CD4-positive, alpha-beta T cell treated with Interleukin-17A for 4 hours (primary cell): ENCODE data around the gene TYW1B.
"Not testable (repeated sequence)": the region's sequence is repeated elsewhere in the genome, so short reads cannot be mapped to it uniquely, and the experiment has no call there.

Experiments
- DNase-seq: peaks from one replicate; pipeline ENCODE4 v3.0.0-alpha.2; 2020; ENCODE audit warnings: mixed read lengths

The TYW1B gene

DNA sequence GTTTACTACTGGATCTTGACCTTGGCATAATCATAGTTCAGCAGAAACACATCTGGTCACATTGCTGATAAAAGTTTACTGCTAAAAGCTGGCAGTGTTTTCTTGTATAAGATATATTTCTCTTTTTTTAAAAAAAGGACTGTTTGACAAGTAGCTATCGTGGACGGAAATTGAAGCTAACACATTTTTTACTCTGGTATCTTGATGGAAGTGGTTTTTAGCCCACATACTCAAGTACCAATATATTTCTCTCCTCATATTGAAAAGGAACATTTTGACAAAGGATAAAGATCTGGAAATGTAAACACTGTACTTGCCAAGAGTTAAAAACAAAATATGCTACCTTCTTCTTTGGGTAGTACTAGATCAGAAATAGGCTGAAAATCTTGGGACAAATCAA lies 137.8 kb downstream of the TYW1B start:
- not testable (repeated sequence) for DNase-seq

DNA sequence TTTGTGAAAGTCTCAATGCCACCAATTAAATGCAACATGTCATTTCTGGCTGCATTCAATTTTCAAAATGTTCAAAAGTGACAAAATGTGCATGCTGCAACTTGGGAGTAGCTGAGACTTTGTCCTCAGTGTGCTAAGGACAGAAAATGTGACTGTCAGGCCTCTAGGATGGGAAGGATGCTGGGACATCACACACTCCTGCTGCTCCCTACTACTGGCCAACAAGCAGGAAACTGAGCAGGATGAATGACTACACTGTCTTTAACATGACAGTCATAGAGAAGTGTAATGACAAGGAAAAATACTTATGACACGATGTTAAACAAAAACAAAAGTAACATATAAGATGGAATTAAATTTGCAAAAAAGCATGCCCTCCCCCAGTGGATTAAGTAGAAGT lies 138.7 kb downstream of the TYW1B start:
- not testable (repeated sequence) for DNase-seq

DNA sequence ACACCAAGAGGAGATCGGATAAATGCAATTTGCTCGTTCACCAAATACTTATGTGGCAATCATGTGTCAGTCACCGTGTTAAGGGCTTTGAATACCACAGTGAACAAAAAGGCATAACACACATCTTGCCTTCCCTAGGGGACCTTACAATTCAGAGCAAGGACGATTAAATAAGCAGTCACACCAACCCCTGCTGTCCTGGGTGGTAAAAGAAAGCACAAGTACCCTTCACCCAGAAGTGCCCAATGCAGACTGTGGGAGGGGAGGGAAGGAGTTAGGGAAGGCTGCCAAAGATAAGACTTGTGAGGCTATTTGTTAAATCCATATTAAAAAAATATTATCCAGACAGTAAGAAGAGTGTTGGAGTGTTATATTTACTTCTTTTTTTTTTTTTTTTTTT lies 146.8 kb downstream of the TYW1B start:
- DNase-seq, result not testable (repeated sequence)

DNA sequence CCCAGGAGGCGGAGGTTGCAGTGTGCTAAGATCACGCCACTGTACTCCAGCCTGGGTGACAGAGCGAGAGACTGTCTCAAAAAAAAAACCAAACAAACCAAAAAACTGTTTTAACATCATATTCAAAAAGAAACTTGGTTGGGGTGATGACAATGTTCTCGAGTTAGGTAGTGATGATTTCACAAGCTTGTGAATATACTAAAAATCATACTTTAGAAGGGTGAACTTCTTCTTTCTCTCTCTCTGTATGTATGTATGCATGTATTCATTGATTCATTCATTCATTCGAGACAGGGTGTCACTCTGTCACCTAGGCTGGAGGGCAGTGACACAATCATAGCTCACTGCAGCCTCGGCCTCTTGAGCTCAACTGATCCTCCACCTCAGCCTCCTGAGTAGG lies 151.1 kb downstream of the TYW1B start:
- not testable (repeated sequence) for DNase-seq

DNA sequence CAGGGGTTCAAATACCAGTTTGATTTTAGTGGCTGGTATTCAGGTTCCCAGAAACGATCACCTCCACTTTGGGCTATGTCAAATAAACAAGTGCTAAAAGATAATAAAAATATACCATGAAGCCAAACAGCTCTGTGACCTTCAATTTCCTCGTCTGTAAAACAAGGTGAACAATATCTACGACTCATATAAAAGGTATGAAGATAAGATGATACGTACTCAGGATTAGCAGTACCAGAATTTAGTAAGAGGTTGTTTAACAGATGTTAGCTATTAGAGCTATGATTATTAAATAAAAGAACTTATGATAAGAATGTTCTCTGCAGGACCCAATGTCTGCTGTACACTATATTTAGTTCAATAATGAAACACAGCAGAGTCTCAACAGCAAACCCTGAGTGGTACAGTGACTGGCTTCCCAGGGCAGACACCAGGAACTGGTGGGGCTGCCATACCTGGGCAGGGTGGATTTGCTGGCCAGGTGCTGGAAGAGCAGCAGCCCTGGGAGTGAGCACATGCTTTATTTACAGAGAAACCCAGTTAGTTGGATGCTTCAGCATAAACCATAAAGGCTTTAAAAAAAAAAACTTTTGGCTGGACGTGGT lies 151.8 kb downstream of the TYW1B start:
- not testable (repeated sequence) for DNase-seq

DNA sequence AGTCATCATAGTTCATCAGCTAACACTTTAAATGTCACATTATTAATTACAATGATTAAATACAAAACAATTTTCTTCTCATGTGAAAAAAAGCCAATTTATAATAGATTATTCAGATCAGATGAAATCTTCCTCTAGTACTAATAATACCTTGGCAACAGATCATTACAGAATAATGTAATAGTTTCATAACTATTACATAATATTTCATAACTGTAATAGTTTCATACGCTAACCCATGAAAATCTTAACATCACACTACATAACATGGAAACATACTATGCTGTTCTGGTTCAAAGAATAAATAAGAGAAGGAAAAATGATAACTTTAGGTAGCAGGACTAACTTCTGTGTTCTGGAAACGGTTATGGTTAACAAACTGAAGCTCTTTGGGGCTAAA lies 152.3 kb downstream of the TYW1B start:
- DNase-seq, result not testable (repeated sequence)

DNA sequence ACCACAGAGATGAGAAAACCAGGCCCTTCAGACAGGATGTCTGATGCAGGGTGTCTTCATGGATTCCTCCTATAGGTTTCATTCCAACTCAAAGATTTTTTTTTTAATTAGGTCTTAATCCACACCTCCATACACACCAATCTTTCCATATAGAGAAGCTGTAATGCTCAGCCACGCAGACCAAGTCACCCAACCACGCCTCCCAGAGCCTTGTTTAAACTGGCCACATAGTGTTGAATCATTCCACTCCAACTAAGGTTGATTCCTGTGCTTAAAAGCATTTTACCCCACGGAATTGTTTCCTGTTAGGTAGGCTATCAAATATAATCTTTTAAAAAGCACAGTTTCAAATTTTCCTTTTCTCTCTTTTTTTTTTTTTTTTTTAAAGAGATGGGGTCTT lies 153.6 kb downstream of the TYW1B start:
- no peak for DNase-seq

DNA sequence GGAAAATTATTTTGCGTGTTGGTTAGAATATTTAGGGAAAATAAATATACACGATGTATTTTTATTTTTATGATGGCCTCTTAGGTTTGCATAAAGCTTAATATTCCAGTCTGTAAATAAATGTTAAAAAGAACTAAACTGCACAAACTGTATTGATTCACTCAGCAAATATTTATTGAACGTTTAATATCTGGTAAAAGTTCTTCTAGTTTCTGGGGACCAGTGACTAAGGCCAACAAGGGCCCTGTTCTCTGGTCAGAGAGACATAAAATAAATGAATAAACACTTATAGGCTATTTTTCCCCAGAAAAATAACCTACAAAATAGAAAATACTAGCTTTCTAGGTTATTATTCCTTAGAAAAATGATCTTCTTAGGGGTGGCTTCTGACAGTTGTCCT lies 157.2 kb downstream of the TYW1B start:
- not testable (repeated sequence) for DNase-seq

DNA sequence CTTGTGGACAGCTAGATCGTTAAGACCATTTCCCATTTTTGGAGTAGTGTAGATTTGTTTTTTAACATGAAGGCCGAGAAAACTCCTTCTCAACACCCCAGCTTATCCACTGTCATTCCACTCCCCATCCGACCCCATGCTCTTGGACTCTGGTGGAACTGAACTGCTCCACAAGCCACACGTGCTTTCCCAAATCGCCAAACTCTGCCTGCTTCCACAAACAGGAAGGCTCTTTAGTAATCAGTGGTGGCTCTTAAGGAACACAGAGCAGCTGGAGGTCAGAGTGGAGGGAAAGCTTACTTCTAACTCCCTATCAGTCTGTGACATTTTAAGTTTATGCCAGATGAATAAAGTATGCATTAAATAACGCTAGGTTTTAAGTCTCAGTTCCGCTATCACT lies 159.6 kb downstream of the TYW1B start:
- not testable (repeated sequence) for DNase-seq

DNA sequence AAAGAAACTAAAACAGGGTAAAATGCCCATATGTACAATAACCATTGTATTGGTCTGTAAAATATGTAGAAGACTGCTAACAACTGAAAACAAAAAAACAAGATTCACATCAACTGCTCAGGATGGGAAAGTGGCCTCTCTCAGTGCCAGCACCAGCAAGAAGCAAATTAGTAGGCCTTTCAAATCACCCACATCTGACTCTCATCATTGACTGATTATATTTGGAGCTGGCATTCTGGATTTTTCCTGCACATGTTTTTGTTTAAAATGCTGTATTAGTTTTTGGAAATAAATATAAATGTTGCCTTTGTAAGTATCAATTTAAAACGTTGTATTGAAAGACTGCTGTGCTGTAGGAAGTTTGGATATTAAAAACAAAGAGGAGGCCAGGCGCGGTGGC lies 161.0 kb downstream of the TYW1B start:
- DNase-seq, result not testable (repeated sequence)

DNA sequence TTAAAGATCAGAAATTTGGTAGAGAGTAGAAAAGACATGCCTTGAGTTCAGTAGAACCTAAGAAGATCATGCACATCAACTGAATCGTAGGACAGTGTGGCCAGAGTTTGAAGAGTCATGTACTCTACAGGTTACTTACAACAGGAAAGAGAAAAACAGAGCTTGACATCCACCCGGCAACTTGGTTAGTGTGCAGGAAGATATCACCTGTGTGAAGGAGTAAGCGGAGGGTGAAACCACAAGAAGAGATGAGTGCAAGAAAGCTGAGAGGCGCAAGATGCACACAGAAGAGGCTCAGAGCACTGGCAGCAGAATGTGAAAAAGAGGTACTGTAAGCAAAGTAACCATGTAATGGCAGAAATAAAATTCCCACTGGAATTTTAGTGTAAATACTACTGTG lies 179.4 kb downstream of the TYW1B start:
- DNase-seq, result peak; percentile 12

DNA sequence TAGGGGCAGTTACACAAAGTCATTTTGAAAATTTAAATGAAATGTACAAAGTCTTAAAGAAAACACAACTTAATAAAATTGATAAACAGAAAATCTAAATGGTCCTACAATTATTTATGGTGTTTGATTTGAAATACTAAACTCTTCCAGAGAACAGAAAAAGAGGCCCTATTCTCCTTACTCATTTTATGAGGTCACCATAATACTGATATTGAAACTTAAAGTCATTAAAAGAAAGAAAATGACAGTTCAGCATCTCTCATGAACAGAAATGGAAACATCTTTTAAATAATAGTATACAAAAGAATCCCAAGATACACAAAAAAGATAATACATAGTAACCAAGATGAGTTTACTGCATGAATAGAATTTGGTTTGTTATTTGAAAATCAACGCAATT lies 184.3 kb downstream of the TYW1B start:
- not testable (repeated sequence) for DNase-seq

DNA sequence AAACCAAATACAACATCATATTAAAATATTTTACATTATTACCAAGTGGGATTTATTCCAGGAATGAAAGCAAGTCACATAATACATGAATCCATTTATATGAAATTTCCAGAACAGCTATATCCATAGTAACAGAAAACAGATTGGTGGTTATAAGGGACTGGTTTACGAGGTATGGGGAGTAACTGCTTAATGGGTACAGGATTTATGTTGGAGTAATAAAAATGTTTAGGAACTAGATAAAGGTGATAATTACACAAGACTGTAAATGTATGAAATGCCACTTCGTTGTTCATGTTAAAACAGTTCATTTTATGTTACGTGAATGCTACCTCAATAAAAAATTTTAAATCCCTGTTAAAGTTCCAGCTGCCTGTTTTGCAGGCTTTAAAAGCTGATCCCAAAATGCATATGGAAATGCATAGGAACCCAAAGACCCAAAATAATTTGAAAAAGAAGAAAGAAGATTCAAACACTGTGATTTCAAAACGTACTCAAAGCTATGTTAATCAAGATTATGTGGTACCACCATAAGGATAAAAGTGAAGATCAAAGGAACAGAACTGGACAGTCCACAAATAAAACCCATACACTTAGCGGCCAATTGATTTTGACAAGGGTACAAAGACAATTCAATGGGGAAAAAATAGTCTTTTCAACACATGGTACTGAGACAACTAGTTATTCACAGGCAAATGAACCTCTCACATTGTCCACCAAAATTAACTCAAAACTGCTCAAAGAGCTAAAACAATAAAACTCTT lies 186.3 kb downstream of the TYW1B start:
- DNase-seq, result not testable (repeated sequence)

DNA sequence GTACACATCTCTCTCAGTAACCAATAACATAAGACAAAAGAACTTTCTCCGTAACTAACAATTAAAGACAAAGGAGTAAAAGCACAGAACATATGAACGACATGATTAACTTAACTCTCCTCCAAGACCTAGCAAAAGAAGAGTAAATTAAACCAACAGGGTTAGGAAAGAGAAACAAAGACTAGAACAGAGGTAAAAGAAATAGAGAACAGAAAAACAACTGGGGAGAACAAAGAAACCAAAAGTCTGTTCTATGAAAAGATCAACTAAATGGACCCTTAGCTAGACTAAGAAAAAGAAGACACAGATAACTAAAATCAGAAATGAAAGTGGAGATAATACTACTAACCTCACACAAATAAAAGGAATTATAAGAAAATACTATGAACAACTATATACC lies 187.3 kb downstream of the TYW1B start:
- not testable (repeated sequence) for DNase-seq

DNA sequence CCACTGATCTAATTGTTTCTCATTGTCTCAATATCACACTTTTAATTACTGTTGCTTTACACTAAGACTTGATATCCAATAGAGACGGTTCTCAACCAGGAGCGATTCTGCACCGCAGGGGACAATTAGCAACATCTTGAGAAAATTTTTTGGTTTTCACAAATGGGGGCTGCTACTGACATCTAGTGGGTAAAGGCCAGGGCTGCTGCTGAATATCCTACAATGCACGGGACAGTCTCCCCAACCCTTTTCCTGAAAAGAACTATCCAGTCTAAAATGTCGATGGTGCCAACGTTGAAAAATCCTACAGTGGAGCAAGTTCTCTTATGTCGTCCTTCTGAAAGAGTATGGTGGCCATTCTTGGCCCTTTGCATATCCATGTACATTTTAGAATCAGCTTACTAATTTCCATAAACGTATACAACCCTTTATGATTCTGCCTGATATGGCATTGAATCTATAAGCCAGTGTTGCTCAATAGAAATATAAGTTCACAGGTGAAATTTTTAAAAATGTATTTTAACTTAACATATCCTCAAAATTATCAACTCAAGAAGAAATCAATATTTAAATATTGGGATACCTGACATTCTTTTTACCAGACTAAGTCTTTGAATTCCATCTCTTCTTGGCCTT lies 192.6 kb downstream of the TYW1B start:
- not testable (repeated sequence) for DNase-seq

DNA sequence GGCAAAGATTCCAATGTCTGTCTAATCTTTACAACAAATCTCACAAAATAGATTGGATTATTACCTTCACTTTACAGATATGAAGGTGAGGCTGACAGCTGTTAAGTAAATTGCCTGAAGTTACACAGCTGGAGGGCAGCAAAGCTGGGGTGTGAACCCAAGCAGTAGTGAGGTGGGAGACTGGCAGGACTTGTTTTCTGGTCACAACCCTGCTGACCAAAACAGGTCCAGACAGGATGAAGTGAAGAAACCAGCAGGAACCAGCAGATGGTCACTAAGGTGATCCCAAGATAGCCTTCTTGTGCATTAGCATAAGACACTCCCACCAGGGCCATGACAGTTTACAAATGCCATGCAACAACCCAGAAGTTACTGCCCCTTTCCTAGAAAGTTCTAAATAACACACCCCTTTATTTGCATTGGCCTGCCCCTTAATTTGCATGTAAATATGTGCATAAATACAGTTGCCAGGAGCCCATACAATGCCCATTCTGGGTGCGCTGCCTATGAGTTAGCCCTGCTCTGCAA lies 195.2 kb downstream of the TYW1B start:
- not testable (repeated sequence) for DNase-seq

DNA sequence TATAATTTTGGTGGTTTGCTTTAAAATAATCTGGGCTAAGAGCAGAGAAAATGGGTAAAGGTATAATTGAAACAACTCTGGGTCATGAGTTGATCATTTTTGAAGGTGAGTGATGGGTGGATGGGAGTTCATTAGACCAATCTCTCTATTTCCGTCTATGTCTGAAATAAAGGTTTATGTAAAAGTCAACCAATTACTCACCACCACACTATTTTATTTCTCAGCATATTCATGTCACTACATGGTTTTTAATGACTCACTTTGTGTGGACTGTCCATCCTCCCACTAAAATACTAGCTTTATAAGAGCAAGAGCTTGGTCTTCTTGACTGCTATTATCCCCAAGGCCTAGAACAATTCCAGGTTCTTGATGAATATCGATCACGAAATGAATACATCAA lies 199.6 kb downstream of the TYW1B start:
- DNase-seq, result not testable (repeated sequence)

DNA sequence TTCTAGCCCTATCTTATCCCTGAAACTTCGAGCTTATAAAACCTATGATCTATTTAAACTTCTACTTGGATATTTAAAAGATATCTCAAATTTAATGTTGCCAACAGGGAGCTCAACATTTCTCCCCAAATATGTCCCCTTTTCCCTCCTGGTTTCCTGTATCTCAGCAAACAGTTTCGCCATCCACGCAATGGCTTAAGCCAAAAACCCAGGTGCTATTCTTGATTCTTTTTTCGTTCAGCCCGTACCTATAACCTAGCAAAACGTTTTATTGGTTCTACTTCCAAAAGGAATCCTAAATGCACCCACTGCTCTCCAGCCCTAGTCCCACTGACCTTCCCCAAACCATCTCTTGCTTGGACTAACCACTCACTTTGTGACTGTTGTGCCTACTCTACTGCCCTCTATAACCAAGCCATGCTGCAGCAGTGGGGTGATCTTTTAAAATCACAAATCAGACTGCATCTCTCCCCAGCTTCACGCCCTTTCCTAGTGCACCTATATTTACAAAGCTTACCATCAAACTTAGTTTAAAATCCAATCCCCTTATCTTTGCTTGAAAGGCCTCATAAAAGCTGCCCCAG lies 201.5 kb downstream of the TYW1B start:
- DNase-seq, result not testable (repeated sequence)

DNA sequence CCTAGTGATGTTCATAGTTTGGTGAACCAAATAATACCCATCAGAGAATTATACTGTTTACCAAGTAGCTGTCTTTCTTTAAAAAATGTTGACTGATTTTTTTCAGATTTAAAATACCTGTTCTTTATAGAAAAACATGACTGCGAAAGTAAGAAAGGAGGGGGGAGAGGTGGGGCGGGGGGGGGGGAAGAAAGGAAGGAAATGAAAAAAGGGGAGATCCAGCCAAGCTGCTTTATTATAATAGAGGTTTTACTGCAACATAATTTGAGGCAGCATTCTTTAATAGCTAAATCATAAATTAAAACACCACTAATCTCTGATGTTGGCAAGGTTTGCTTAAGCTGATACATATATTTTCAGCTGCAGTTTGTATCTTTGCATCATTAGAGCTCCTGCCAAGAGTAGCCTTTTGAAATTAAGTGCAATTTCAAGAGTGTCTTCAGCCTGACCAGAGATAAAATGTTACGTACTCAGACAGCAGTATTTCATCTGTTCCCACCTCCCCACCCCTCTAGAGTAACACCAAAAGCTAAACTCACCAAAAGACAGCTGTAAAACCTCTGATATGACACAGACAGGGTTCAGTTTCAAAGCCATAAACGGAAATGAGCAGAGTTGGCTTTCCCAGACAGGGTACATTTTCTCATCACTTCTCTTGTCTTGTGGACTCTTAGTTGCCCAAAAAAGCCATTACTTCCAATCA lies 202.1 kb downstream of the TYW1B start:
- DNase-seq, result not testable (repeated sequence)

DNA sequence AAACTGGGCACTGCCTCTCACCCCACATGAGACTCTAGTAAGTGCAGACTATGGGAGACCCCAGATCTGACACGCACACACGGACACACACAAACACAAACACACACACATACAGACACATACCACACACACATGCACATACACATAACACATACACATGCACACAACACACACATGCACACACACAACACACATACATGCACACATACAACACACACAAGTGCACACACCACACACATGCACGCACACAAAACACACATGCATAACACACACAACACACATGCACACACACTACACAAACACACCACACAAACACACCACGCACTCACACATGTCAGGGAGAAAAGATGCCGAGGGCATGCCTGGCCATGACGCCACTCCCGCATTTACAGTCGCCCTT lies 205.5 kb downstream of the TYW1B start:
- no peak for DNase-seq

DNA sequence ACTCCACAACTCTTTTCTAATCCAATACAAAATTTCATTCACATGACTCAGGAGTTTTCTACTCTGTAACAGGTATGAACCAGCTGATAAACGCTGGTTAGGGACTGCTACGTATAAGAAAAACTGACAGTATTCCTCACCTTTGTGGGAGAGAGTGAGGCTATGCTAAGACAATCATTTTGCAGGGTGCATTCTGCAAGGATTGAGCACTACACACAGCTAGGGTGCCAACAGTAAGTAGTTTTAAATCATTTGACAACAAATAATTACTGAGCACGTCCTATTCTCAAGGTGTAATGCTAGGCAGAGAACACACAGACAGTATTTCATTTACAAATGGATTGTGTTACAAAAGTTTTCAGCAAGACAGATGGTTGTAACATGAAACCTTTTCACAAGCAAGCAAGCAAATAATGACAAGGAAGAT lies 206.2 kb downstream of the TYW1B start:
- not testable (repeated sequence) for DNase-seq

DNA sequence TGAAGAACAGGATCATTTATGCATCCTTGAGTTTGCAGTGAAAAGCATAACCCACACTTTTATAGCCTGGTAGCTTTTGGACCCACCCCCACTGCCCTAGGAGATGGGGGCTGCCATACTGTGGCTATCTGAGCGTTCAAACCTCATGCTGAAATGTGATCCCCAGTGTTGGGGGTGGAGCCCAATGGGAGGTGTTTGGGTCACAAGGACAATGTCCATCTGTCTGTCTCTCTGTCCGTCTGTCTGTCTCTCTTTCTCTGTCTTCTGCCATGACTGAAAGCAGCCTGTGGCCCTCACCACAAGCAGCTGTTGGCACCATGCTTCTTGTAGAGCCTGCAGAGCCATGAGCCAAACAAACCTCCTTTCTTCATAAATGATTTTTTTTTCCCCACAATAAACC lies 207.1 kb downstream of the TYW1B start:
- not testable (repeated sequence) for DNase-seq
